Duodenal mucosa (tissue), 2 donors: Measurements from ENCODE around the gene CHRNE.
"Not testable (repeated sequence)": the region's sequence is repeated elsewhere in the genome, so short reads cannot be mapped to it uniquely, and the experiment has no call there.

Source experiments
- H3K27ac ChIP-seq: one replicate; pipeline ENCODE4 v1.7.0; 2013; ENCODE audit warnings: low read depth, low read length
- H3K27me3 ChIP-seq, 2 donors: one replicate each; pipeline ENCODE4 v1.7.0; 2013; ENCODE audit warnings: low read length in 2 of 2, control low read depth in 1 of 2; ENCODE audit not compliant: insufficient read depth in 2 of 2, control insufficient read depth in 1 of 2
- H3K36me3 ChIP-seq, 2 donors: one replicate each; pipeline ENCODE4 v1.7.0; 2013; ENCODE audit warnings: low read length in 2 of 2, control low read depth in 1 of 2; ENCODE audit not compliant: insufficient read depth in 2 of 2, control insufficient read depth in 1 of 2
- H3K4me1 ChIP-seq, 2 donors: one replicate each; pipeline ENCODE4 v1.7.0; 2013; ENCODE audit warnings: low read length in 2 of 2, control low read depth in 1 of 2; ENCODE audit not compliant: insufficient read depth in 2 of 2, control insufficient read depth in 1 of 2
- H3K4me3 ChIP-seq, 2 donors: one replicate each; pipeline ENCODE4 v1.7.0; 2013; ENCODE audit warnings: low read length in 2 of 2, low read depth in 1 of 2
- H3K9ac ChIP-seq, 2 donors: one replicate each; pipeline ENCODE4 v1.7.0; 2013; ENCODE audit warnings: low read length in 2 of 2, low read depth in 1 of 2
- H3K9me3 ChIP-seq, 2 donors: one replicate each; pipeline ENCODE4 v1.7.0; 2013; ENCODE audit warnings: low read length in 2 of 2, control low read depth in 1 of 2; ENCODE audit not compliant: control insufficient read depth in 1 of 2

The CHRNE gene

GRCh38 chr17:4857347-4857746, 45.6 kb downstream of the CHRNE start:
- peaks cover 18 to 19% of the 10 kb centered on the region in 2 donors for H3K4me1 ChIP-seq
- not testable (repeated sequence) for H3K4me3 ChIP-seq, H3K9me3 ChIP-seq, H3K27me3 ChIP-seq, H3K9ac ChIP-seq, H3K27ac ChIP-seq
- H3K36me3 ChIP-seq: peaks cover 5 to 34% of the 10 kb centered on the region in 2 donors

DNA sequence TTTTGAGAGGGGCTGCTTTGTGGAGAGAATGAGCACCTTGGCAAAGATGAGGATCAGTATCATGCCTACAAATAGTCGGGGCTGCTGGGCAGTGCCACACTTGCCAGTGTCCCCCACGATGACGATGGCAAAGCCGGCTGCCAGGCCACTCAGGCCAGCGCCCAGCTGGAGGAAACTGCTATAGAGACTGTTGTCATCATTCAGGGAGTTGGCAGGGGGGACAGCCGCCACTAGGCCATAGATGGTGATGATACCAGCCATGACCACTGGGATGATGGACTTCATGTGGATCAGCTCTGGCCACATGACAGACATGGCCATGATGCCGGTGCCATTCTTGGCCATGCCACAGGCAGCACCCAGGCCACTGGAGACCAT, 46.0 kb downstream of the CHRNE start:
- Histone ChIP-seq H3K9ac (no peak overlapping the region), H3K27ac (no peak overlapping the region), H3K27me3 (no peaks in the 10 kb centered on the region), H3K4me3 (no peak overlapping the region), H3K9me3 (no peaks in the 10 kb centered on the region), H3K36me3 (peaks cover 5 to 31% of the 10 kb centered on the region in 2 donors), H3K4me1 (peaks cover 21 to 23% of the 10 kb centered on the region in 2 donors)

GRCh38 chr17:4856271-4856936, 46.5 kb downstream of the CHRNE start:
- Histone ChIP-seq H3K27me3 (no peaks in the 10 kb centered on the region), H3K9ac (no peak overlapping the region), H3K27ac (no peak overlapping the region), H3K36me3 (peaks cover 5 to 27% of the 10 kb centered on the region in 2 donors), H3K4me3 (no peak overlapping the region), H3K9me3 (no peaks in the 10 kb centered on the region), H3K4me1 (peaks cover 25 to 26% of the 10 kb centered on the region in 2 donors)

- H3K36me3 ChIP-seq: peaks cover 0 to 11% of the 10 kb centered on the region in 2 donors
- H3K9ac ChIP-seq: no peak overlapping the region
- H3K4me1 ChIP-seq: peaks cover 41 to 42% of the 10 kb centered on the region in 2 donors
- H3K9me3 ChIP-seq: no peaks in the 10 kb centered on the region
- no peak overlapping the region for H3K27ac ChIP-seq
- no peaks in the 10 kb centered on the region for H3K27me3 ChIP-seq
- no peak overlapping the region for H3K4me3 ChIP-seq
These were observed 48.7 kb downstream of the CHRNE start for GRCh38 chr17:4854111-4854681.

DNA sequence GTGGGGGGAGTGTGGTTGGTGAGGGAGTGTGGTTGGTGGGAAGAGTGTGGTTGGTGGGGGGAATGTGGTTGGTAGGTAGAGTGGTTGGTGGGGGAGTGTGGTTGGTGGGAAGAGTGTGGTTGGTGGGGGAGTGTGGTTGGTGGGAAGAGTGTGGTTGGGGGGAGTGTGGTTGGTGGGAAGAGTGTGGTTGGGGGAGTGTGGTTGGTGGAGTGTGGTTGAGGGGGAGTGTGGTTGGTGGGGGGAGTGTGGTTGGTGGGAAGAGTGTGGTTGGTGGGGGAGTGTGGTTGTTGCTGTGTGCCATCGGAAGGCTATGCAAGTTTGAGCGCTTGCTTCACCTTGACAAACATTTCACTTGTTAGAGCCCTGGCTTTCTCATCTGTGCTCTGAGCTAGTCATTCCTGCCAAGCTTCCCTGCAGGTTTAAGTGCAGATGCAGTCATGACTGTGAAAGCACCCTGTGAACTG, 49.7 kb downstream of the CHRNE start:
- H3K9ac ChIP-seq: no peak overlapping the region
- no peaks in the 10 kb centered on the region for H3K27me3 ChIP-seq
- peaks cover 0 to 13% of the 10 kb centered on the region in 2 donors for H3K36me3 ChIP-seq
- H3K9me3 ChIP-seq: no peaks in the 10 kb centered on the region
- no peak overlapping the region for H3K27ac ChIP-seq
- H3K4me3 ChIP-seq: no peak overlapping the region
- H3K4me1 ChIP-seq: peaks cover 32 to 33% of the 10 kb centered on the region in 2 donors

GRCh38 chr17:4852567-4853207, 50.2 kb downstream of the CHRNE start:
- no peak overlapping the region for H3K9ac ChIP-seq
- no peaks in the 10 kb centered on the region for H3K9me3 ChIP-seq
- peaks cover 28% of the 10 kb centered on the region in 2 donors for H3K4me1 ChIP-seq
- H3K36me3 ChIP-seq: peaks cover 0 to 13% of the 10 kb centered on the region in 2 donors
- H3K27me3 ChIP-seq: no peaks in the 10 kb centered on the region
- H3K4me3 ChIP-seq: no peak overlapping the region
- no peak overlapping the region for H3K27ac ChIP-seq

- Histone ChIP-seq H3K27ac (no peak overlapping the region), H3K27me3 (no peaks in the 10 kb centered on the region), H3K4me3 (no peak overlapping the region), H3K4me1 (peaks cover 28 to 30% of the 10 kb centered on the region in 2 donors), H3K9me3 (no peaks in the 10 kb centered on the region), H3K36me3 (peaks cover 0 to 10% of the 10 kb centered on the region in 2 donors), H3K9ac (peak overlapping the region in 1 of 2 donors; percentile 43)
These were observed 51.8 kb downstream of the CHRNE start for GRCh38 chr17:4851084-4851483.

DNA sequence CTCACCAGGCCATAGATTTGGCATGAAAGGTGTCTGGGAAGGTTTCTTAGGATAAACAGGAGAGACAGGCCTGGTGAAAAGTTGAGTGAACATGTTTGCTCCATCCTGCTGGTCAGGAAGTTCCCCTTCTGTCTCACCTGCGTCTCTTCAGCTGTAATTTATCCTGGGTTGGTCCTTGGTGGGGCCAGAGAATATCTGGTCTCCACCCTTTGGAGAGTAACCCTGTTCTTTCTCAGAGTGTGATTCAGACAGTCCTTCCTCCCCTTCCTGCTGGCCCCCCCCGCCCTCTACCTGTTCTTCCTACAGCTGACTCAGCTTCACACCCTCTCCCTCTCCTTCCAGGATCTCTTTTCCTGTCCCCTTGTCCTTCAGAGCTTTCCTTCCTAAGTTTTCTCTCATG, 52.7 kb downstream of the CHRNE start:
- no peak overlapping the region for H3K4me3 ChIP-seq
- no peak overlapping the region for H3K9ac ChIP-seq
- H3K27me3 ChIP-seq: no peaks in the 10 kb centered on the region
- H3K9me3 ChIP-seq: no peaks in the 10 kb centered on the region
- peaks cover 32 to 34% of the 10 kb centered on the region in 2 donors for H3K4me1 ChIP-seq
- no peak overlapping the region for H3K27ac ChIP-seq
- H3K36me3 ChIP-seq: peaks cover 0 to 12% of the 10 kb centered on the region in 2 donors

- Histone ChIP-seq H3K9ac (no peak overlapping the region), H3K4me3 (no peak overlapping the region), H3K9me3 (no peaks in the 10 kb centered on the region), H3K4me1 (peaks cover 32 to 34% of the 10 kb centered on the region in 2 donors), H3K27ac (no peak overlapping the region), H3K36me3 (peaks cover 0 to 15% of the 10 kb centered on the region in 2 donors), H3K27me3 (no peaks in the 10 kb centered on the region)
These were observed 53.8 kb downstream of the CHRNE start for GRCh38 chr17:4849011-4849536.
